Posterior vena cava (tissue), 2 donors: ENCODE measurements around the gene MX1. TPM values are rescaled to one million over a fixed set of nuclear protein-coding genes. Genes with fewer than 3 reads are reported as not detected.
A peak's percentile ranks its signal among the peaks of the same experiment; 100 is the strongest.

Experiments
- DNase-seq: peaks from one replicate; pipeline ENCODE4 v3.0.0-alpha.2; 2020; ENCODE audit warnings: low spot score
- intact Hi-C, 2 donors: fragments of 100-400 bp; cut with DNase I; formaldehyde crosslinking; loops; one replicate each; pipeline versions ENCODE4 v1.14.1 to v1.14.2; 2022 to 2023
- total RNA-seq, 2 donors: library from RNA; stranded (reverse); fragmentation: NEBNext Ultra II Directional; extraction: Animal tissue kit (Norgen Biotek cat#: 25700); gene quantifications; one replicate each; pipeline ENCODE4 v1.2.1, GENCODE V29; 2021
- donor health status: DM: yes; HTN: yes; CAD: no.
- donor health status: DM: yes; HTN: yes; CAD: no.

The MX1 gene
- total RNA-seq, 2 donors from 2014 or later = 14.0 to 52.2 TPM

GRCh38 chr21:41447356-41447755 lies 21.3 kb downstream of the MX1 start:
- intact Hi-C loops = no loop called here
- DNase-seq = no peak

- DNase-seq = no peak
- intact Hi-C loops = loop anchor here in 1 of 2 donors (10.0 kb wide), 1 partner anchor 325 kb away; no protein-coding TSS in a partner anchor
These were observed 23.6 kb downstream of the MX1 start for GRCh38 chr21:41449613-41450012.

- intact Hi-C loops = loop anchor here in 1 of 2 donors (10.0 kb wide), 1 partner anchor 327 kb away; no protein-coding TSS in a partner anchor
- no peak for DNase-seq
These were observed 26.0 kb downstream of the MX1 start for GRCh38 chr21:41451753-41452676.

GRCh38 chr21:41453198-41453597 lies 27.2 kb downstream of the MX1 start:
- no peak for DNase-seq
- intact Hi-C loops = loop anchor here in 1 of 2 donors (10.0 kb wide), 1 partner anchor 328 kb away; no protein-coding TSS in a partner anchor

GRCh38 chr21:41453761-41454160 lies 27.7 kb downstream of the MX1 start:
- intact Hi-C loops = loop anchor here in 1 of 2 donors (10.0 kb wide), 1 partner anchor 329 kb away; no protein-coding TSS in a partner anchor

GRCh38 chr21:41458121-41458520 lies 32.1 kb downstream of the MX1 start:
- no peak for DNase-seq
- intact Hi-C loops = loop anchor here in 1 of 2 donors (10.0 kb wide), 1 partner anchor 333 kb away; no protein-coding TSS in a partner anchor

More at GRCh38 chr21:41453761-41454160, 27.7 kb downstream of the MX1 start:
- DNase-seq = no peak

GRCh38 chr21:41458559-41458958 lies 32.5 kb downstream of the MX1 start:
- intact Hi-C loops = loop anchor here in 1 of 2 donors (10.0 kb wide), 1 partner anchor 334 kb away; no protein-coding TSS in a partner anchor
- DNase-seq = peak; percentile 41

GRCh38 chr21:41459884-41460534 lies 34.0 kb downstream of the MX1 start:
- intact Hi-C loops = loop anchor here (2.0 to 10.0 kb wide), 3 partner anchors 175 to 335 kb away; no protein-coding TSS in a partner anchor
- no peak for DNase-seq

- DNase-seq = peak; percentile 93
- intact Hi-C loops = loop anchor here (2.0 to 10.0 kb wide), 2 partner anchors 176 to 178 kb away; no protein-coding TSS in a partner anchor
These were observed 34.8 kb downstream of the MX1 start for GRCh38 chr21:41460578-41461527.

- DNase-seq = peak; percentile 61
- intact Hi-C loops = loop anchor here in 1 of 2 donors (10.0 kb wide), 1 partner anchor 180 kb away; no protein-coding TSS in a partner anchor
These were observed 39.2 kb downstream of the MX1 start for GRCh38 chr21:41465176-41465781.

- intact Hi-C loops = loop anchor here in 1 of 2 donors (10.0 kb wide), 1 partner anchor 181 kb away; no protein-coding TSS in a partner anchor
- DNase-seq = peak; percentile 80
These were observed 40.2 kb downstream of the MX1 start for GRCh38 chr21:41466024-41466820.

- no peak for DNase-seq
- intact Hi-C loops = no loop called here
These were observed 44.0 kb downstream of the MX1 start for GRCh38 chr21:41470054-41470453.

- peak; percentile 47 for DNase-seq
- intact Hi-C loops = no loop called here
These were observed 46.9 kb downstream of the MX1 start for GRCh38 chr21:41472753-41473548.

GRCh38 chr21:41475714-41476420 lies 49.8 kb downstream of the MX1 start:
- intact Hi-C loops = no loop called here
- peak; percentile 72 for DNase-seq

- DNase-seq = peak; percentile 61
- intact Hi-C loops = no loop called here
These were observed 51.7 kb downstream of the MX1 start for GRCh38 chr21:41477641-41478318.
